ENCODE measurements around the gene DLX2. TPM values are rescaled to one million over a fixed set of nuclear protein-coding genes. Genes with fewer than 3 reads are reported as not detected.

DLX2 gene
- total RNA-seq, 1 experiment from 2014 or later: not detected

- DNase-seq (ENCODE audit: low spot score): no peak
Measured at GRCh38 chr2:172053486-172053885, 49.2 kb downstream of the DLX2 start.

GRCh38 chr2:172052000-172052983, 50.4 kb downstream of the DLX2 start:
- DNase-seq (ENCODE audit: low spot score): no peak

GRCh38 chr2:172050479-172051125, 52.1 kb downstream of the DLX2 start:
- no peak for DNase-seq (ENCODE audit: low spot score)

GRCh38 chr2:172049567-172050120, 53.1 kb downstream of the DLX2 start:
- DNase-seq (ENCODE audit: low spot score): no peak

Other genes with a start within 250 kb of the DLX2 start
- 10.1 and 10.5 TPM in 2 replicates for gene SLC25A12, start 208.7 kb downstream of the DLX2 start, total RNA-seq (2014; rRNA removed; shearing (Covaris generic))
- 35.5 and 37.4 TPM in 2 replicates for gene HAT1, start 180.4 kb downstream of the DLX2 start, total RNA-seq (2014; rRNA removed; shearing (Covaris generic))
- gene METAP1D, start 102.9 kb downstream of the DLX2 start, total RNA-seq (2014; rRNA removed; shearing (Covaris generic)): 6.2 and 8.5 TPM in 2 replicates
- gene DLX1, start 17.4 kb downstream of the DLX2 start, total RNA-seq (2014; rRNA removed; shearing (Covaris generic)): 0.08 and 0.18 TPM in 2 replicates